Suprapubic skin (tissue), 4 donors: ENCODE results near the gene ARHGAP42. TPM values are rescaled to one million over a fixed set of nuclear protein-coding genes. Genes with fewer than 3 reads are reported as not detected.

Source experiments
- DNase-seq, 2 donors: peaks; one replicate each; pipeline ENCODE4 v3.0.0-alpha.2; 2019; ENCODE audit warnings: low spot score in 2 of 2
- H3K27ac ChIP-seq: fragments of 200-600 bp; sonication (generic); one replicate; pipeline ENCODE4 v1.5.1; 2019
- H3K27me3 ChIP-seq: fragments of 200-600 bp; sonication (generic); one replicate; pipeline ENCODE4 v1.5.1; 2019
- H3K36me3 ChIP-seq: fragments of 200-600 bp; sonication (generic); one replicate; pipeline ENCODE4 v1.5.1; 2019
- H3K4me1 ChIP-seq: fragments of 200-600 bp; sonication (generic); one replicate; pipeline ENCODE4 v1.5.1; 2019
- H3K4me3 ChIP-seq: fragments of 200-600 bp; sonication (generic); one replicate; pipeline ENCODE4 v1.5.1; 2019; ENCODE audit warnings: mild to moderate bottlenecking
- H3K9me3 ChIP-seq: fragments of 200-600 bp; sonication (generic); one replicate; pipeline ENCODE4 v1.5.1; 2019
- EP300 ChIP-seq: sonication (generic); formaldehyde crosslinking; IDR thresholded peaks from one replicate; pipeline ENCODE4 v1.6.1; 2017; ENCODE audit warnings: antibody characterized with exemption
- POLR2A ChIP-seq, 2 donors: fragments of 450-650 bp; IDR thresholded peaks; one replicate each; pipeline ENCODE4 v1.6.1; 2017; ENCODE audit warnings: antibody characterized with exemption in 2 of 2, mild to moderate bottlenecking in 2 of 2, moderate library complexity in 2 of 2
- POLR2AphosphoS5 ChIP-seq, 3 donors: sonication (generic); formaldehyde crosslinking; IDR thresholded peaks; one replicate each; pipeline ENCODE4 v1.6.1; 2017; ENCODE audit warnings: antibody characterized with exemption in 3 of 3
- WGBS: methylation state at CpG from one replicate; pipeline ENCODE4 v1.1.5; 2018; 5-methylcytosine and 5-hydroxymethylcytosine counted together
- total RNA-seq, 4 donors: library from RNA; depleted of rRNA; stranded (reverse); fragments of >200 nt; gene quantifications; one replicate each; pipeline ENCODE4 v1.1.0, GENCODE V29; 2016
- TF ChIP-seq, protein P1 (sequence below), 2 donors: fragments of 200-600 bp in 1 of 2; fragments of 450-650 bp in 1 of 2; sonication (generic) in 1 of 2; IDR thresholded peaks; one replicate each; pipeline ENCODE4 v1.5.1; 2016 to 2019; ENCODE audit warnings: antibody characterized with exemption in 2 of 2, mild to moderate bottlenecking in 1 of 2, moderate library complexity in 1 of 2

The ARHGAP42 gene
- total RNA-seq, 4 donors from 2014 or later = 12.4 to 18.4 (median 14.4) TPM

DNA sequence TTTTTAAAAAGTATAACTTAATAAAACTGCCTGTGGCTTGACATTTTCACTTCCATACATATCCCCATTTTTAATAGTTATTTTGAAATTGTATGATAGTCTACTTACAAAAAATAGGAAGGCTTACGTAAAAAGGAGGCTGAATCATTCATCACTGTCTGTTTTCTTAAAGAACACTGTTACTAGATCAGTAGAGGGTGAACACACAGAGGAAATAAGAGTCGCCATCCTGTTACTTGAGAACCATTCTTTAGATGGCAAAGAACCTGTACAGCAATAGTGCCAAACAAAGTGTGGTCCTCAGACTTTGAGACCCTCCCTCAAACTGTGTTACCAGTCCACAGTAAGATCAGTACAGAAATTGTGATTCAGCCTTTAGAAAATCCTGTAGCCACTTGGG, 261.8 kb downstream of the ARHGAP42 start:
- TF ChIP-seq POLR2AphosphoS5 (IDR thresholded peaks at IDR 0.05) (no peak), EP300 (no peak), POLR2A (IDR thresholded peaks at IDR 0.05) (no peak)
- TF ChIP-seq, protein P1, sequence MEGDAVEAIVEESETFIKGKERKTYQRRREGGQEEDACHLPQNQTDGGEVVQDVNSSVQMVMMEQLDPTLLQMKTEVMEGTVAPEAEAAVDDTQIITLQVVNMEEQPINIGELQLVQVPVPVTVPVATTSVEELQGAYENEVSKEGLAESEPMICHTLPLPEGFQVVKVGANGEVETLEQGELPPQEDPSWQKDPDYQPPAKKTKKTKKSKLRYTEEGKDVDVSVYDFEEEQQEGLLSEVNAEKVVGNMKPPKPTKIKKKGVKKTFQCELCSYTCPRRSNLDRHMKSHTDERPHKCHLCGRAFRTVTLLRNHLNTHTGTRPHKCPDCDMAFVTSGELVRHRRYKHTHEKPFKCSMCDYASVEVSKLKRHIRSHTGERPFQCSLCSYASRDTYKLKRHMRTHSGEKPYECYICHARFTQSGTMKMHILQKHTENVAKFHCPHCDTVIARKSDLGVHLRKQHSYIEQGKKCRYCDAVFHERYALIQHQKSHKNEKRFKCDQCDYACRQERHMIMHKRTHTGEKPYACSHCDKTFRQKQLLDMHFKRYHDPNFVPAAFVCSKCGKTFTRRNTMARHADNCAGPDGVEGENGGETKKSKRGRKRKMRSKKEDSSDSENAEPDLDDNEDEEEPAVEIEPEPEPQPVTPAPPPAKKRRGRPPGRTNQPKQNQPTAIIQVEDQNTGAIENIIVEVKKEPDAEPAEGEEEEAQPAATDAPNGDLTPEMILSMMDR (IDR thresholded peaks at IDR 0.05) = no peak

GRCh38 chr11:100949443-100949842, 262.4 kb downstream of the ARHGAP42 start:
- Histone ChIP-seq H3K4me3 (no peak overlapping the region), H3K4me1 (no peaks in the 10 kb centered on the region), H3K27ac (no peak overlapping the region), H3K27me3 (no peaks in the 10 kb centered on the region), H3K9me3 (no peaks in the 10 kb centered on the region), H3K36me3 (no peaks in the 10 kb centered on the region)
- TF ChIP-seq POLR2A (IDR thresholded peaks at IDR 0.05) (no peak), POLR2AphosphoS5 (IDR thresholded peaks at IDR 0.05) (no peak)
- TF ChIP-seq, protein P1 (IDR thresholded peaks at IDR 0.05) = no peak
- no peak for DNase-seq
- 68% methylated on average over 2 of the region's 2 CpGs for WGBS

More for the DNA sequence above, 261.8 kb downstream of the ARHGAP42 start:
- Histone ChIP-seq H3K27me3 (no peaks in the 10 kb centered on the region), H3K27ac (no peak overlapping the region), H3K4me1 (no peaks in the 10 kb centered on the region), H3K4me3 (no peak overlapping the region), H3K9me3 (no peaks in the 10 kb centered on the region), H3K36me3 (no peaks in the 10 kb centered on the region)
- no peak for DNase-seq
- WGBS = 97% methylated on average over 2 of the region's 2 CpGs

- Histone ChIP-seq H3K36me3 (no peaks in the 10 kb centered on the region), H3K4me1 (no peaks in the 10 kb centered on the region), H3K4me3 (no peak overlapping the region), H3K9me3 (no peaks in the 10 kb centered on the region), H3K27ac (no peak overlapping the region), H3K27me3 (no peaks in the 10 kb centered on the region)
- TF ChIP-seq, protein P1 (IDR thresholded peaks at IDR 0.05) = no peak
- no peak for TF ChIP-seq EP300
- TF ChIP-seq POLR2AphosphoS5 (IDR thresholded peaks at IDR 0.05) = no peak
- TF ChIP-seq POLR2A (IDR thresholded peaks at IDR 0.05) = no peak
- WGBS = 82% methylated on average over 1 of the region's 1 CpG
- no peak for DNase-seq
These were observed 268.2 kb downstream of the ARHGAP42 start for GRCh38 chr11:100955318-100955717.

GRCh38 chr11:100956351-100956750, 269.3 kb downstream of the ARHGAP42 start:
- TF ChIP-seq EP300 (no peak), POLR2AphosphoS5 (IDR thresholded peaks at IDR 0.05) (no peak), POLR2A (IDR thresholded peaks at IDR 0.05) (no peak)
- TF ChIP-seq, protein P1 (IDR thresholded peaks at IDR 0.05) = no peak
- H3K27me3 ChIP-seq = no peaks in the 10 kb centered on the region
- no peaks in the 10 kb centered on the region for H3K4me1 ChIP-seq
- no peak for DNase-seq
- H3K27ac ChIP-seq = no peak overlapping the region
- H3K4me3 ChIP-seq = no peak overlapping the region
- no peaks in the 10 kb centered on the region for H3K9me3 ChIP-seq
- no peaks in the 10 kb centered on the region for H3K36me3 ChIP-seq

GRCh38 chr11:100957499-100957898, 270.4 kb downstream of the ARHGAP42 start:
- Histone ChIP-seq H3K27ac (no peak overlapping the region), H3K9me3 (no peaks in the 10 kb centered on the region), H3K4me1 (no peaks in the 10 kb centered on the region), H3K36me3 (peaks cover 9% of the 10 kb centered on the region), H3K27me3 (no peaks in the 10 kb centered on the region), H3K4me3 (no peak overlapping the region)
- no peak for DNase-seq
- WGBS = 67% methylated on average over 4 of the region's 4 CpGs
- TF ChIP-seq, protein P1 (IDR thresholded peaks at IDR 0.05) = no peak
- TF ChIP-seq POLR2AphosphoS5 (IDR thresholded peaks at IDR 0.05) (no peak), POLR2A (IDR thresholded peaks at IDR 0.05) (no peak), EP300 (no peak)
